Panc1 (cell line): ENCODE data around the gene ADGRA1. TPM values are rescaled to one million over a fixed set of nuclear protein-coding genes. Genes with fewer than 3 reads are reported as not detected.

Source experiments
- ATAC-seq: fragments of 200-7000 bp; cut with Tn5 transposase; 2 replicates; pipeline ENCODE4 v1.9.1; 2020; ENCODE audit warnings: mild to moderate bottlenecking, moderate library complexity
- BruUV-seq: library from RNA; stranded (reverse); fragments of 400-500 nt; replicated peaks from 2 replicates; lab custom pipeline; 2021; lab: Mats Ljungman, UMichigan
- CTCF ChIA-PET: fragments of 300-600 bp; sonication (Branson Sonifier 250); formaldehyde crosslinking; loops from one replicate; lab custom pipeline; 2022; ENCODE audit warnings: antibody characterized with exemption; lab: Charles Lee
- POLR2A ChIA-PET: fragments of 300-600 bp; sonication (Branson Sonifier 250); formaldehyde crosslinking; loops from one replicate; lab custom pipeline; 2022; ENCODE audit warnings: antibody characterized with exemption; lab: Charles Lee
- DNase-seq: peaks from one replicate; pipeline ENCODE4 v3.0.0-alpha.2; 2010; ENCODE audit warnings: low read depth, low spot score
- H3K27ac ChIP-seq: 2 replicates; pipeline ENCODE4 v1.5.1; 2011; ENCODE audit warnings: mild to moderate bottlenecking, low read length, inconsistent platforms
- H3K27me3 ChIP-seq: fragments of 200-500 bp; sonication (Bioruptor generic); 2 replicates; pipeline ENCODE4 v1.6.0; 2014; ENCODE audit warnings: low read length, inconsistent platforms; ENCODE audit not compliant: control insufficient read depth, insufficient read depth
- H3K36me3 ChIP-seq: fragments of 200-500 bp; sonication (Bioruptor generic); 2 replicates; pipeline ENCODE4 v1.5.1; 2014; ENCODE audit warnings: inconsistent platforms, mild to moderate bottlenecking, low read length, moderate library complexity; ENCODE audit not compliant: control insufficient read depth, insufficient read depth
- H3K4me1 ChIP-seq: 2 replicates; pipeline ENCODE4 v1.5.1; 2011; ENCODE audit warnings: inconsistent platforms, mild to moderate bottlenecking, low read length, moderate library complexity; ENCODE audit not compliant: control insufficient read depth, insufficient read depth
- H3K4me3 ChIP-seq, 2 experiments: 2 replicates each; pipeline ENCODE4 v1.5.1; 2011 to 2012; ENCODE audit warnings: low read depth in 2 of 2, low read length in 2 of 2, mild to moderate bottlenecking in 2 of 2, inconsistent platforms in 1 of 2, moderate library complexity in 1 of 2
- H3K9me3 ChIP-seq: fragments of 200-500 bp; sonication (Bioruptor generic); 2 replicates; pipeline ENCODE4 v1.5.1; 2014; ENCODE audit warnings: low read depth, mild to moderate bottlenecking, inconsistent platforms, low read length, moderate library complexity; ENCODE audit not compliant: control insufficient read depth, insufficient read depth
- POLR2AphosphoS5 ChIP-seq: IDR thresholded peaks from 2 replicates; pipeline ENCODE4 v1.6.1; 2012; ENCODE audit warnings: mild to moderate bottlenecking, low read depth, low read length, moderate library complexity
- SIN3A ChIP-seq: IDR thresholded peaks from 2 replicates; pipeline ENCODE4 v1.6.1; 2012; ENCODE audit warnings: low read depth, mild to moderate bottlenecking, low read length, moderate library complexity, borderline replicate concordance; ENCODE audit not compliant: insufficient read depth
- TCF7L2 ChIP-seq: IDR thresholded peaks from 2 replicates; pipeline ENCODE4 v1.6.1; 2011; ENCODE audit warnings: mild to moderate bottlenecking, low read depth, low read length, inconsistent platforms
- in situ Hi-C: cut with HindIII; loops from 2 replicates; pipeline ENCODE4 v1.10.0; 2016; ENCODE audit warnings: low sequenced_read_pairs, low pct_unique_long_range_greater_than_20kb
- intact Hi-C: fragments of 100-400 bp; cut with micrococcal nuclease; formaldehyde crosslinking; loops from one replicate; pipeline ENCODE4 v1.10.0; 2022; ENCODE audit not compliant: unreplicated experiment
- total RNA-seq: library from RNA; stranded (reverse); gene quantifications from one replicate; pipeline ENCODE4 v1.2.1, GENCODE V29; 2021; ENCODE audit not compliant: unreplicated experiment
- TF ChIP-seq, protein P1 (sequence below): fragments of 450-650 bp; IDR thresholded peaks from 2 replicates; pipeline ENCODE4 v1.5.1; 2017; ENCODE audit warnings: mild to moderate bottlenecking
- TF ChIP-seq, protein P2 (sequence below), 2 experiments: IDR thresholded peaks; 2 replicates each; pipeline ENCODE4 v1.6.1; 2011 to 2012; ENCODE audit warnings: low read depth in 2 of 2, control low read depth in 1 of 2, low read length in 1 of 2, mild to moderate bottlenecking in 1 of 2, moderate library complexity in 1 of 2; ENCODE audit not compliant: insufficient read depth in 1 of 2

Gene ADGRA1
- total RNA-seq, 1 experiment from 2014 or later: 0.05 TPM

DNA sequence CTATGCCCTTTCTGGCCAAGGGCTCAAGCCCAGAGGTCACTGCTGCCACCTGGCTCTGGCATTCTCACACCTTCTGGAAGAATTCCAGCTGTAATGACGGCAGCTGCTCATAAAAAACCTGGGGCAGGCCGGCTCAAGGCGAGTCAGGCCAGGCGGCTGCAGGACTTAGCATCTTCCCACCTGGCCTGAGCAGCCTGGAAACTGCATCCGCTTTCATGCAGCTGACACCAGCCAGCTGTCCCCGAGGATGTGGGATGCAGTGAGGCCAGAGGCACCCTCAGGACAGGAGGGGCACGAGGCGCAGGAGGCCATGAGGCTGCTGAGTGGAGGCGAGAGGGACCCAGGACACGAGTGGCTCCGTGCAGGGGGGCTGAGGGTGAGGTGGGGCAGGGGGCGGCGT lies 47.5 kb upstream of the ADGRA1 start:
- in situ Hi-C loops: no loop called here
- Histone ChIP-seq H3K36me3 (no peaks in the 10 kb centered on the region), H3K27ac (no peak overlapping the region), H3K27me3 (peaks cover 14% of the 10 kb centered on the region), H3K9me3 (no peaks in the 10 kb centered on the region), H3K4me3 (no peak overlapping the region), H3K4me1 (no peaks in the 10 kb centered on the region)
- no peak for DNase-seq
- intact Hi-C loops: no loop called here
- no peak for TF ChIP-seq POLR2AphosphoS5
- TF ChIP-seq, protein P1, sequence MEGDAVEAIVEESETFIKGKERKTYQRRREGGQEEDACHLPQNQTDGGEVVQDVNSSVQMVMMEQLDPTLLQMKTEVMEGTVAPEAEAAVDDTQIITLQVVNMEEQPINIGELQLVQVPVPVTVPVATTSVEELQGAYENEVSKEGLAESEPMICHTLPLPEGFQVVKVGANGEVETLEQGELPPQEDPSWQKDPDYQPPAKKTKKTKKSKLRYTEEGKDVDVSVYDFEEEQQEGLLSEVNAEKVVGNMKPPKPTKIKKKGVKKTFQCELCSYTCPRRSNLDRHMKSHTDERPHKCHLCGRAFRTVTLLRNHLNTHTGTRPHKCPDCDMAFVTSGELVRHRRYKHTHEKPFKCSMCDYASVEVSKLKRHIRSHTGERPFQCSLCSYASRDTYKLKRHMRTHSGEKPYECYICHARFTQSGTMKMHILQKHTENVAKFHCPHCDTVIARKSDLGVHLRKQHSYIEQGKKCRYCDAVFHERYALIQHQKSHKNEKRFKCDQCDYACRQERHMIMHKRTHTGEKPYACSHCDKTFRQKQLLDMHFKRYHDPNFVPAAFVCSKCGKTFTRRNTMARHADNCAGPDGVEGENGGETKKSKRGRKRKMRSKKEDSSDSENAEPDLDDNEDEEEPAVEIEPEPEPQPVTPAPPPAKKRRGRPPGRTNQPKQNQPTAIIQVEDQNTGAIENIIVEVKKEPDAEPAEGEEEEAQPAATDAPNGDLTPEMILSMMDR: no peak
- TF ChIP-seq, protein P2, sequence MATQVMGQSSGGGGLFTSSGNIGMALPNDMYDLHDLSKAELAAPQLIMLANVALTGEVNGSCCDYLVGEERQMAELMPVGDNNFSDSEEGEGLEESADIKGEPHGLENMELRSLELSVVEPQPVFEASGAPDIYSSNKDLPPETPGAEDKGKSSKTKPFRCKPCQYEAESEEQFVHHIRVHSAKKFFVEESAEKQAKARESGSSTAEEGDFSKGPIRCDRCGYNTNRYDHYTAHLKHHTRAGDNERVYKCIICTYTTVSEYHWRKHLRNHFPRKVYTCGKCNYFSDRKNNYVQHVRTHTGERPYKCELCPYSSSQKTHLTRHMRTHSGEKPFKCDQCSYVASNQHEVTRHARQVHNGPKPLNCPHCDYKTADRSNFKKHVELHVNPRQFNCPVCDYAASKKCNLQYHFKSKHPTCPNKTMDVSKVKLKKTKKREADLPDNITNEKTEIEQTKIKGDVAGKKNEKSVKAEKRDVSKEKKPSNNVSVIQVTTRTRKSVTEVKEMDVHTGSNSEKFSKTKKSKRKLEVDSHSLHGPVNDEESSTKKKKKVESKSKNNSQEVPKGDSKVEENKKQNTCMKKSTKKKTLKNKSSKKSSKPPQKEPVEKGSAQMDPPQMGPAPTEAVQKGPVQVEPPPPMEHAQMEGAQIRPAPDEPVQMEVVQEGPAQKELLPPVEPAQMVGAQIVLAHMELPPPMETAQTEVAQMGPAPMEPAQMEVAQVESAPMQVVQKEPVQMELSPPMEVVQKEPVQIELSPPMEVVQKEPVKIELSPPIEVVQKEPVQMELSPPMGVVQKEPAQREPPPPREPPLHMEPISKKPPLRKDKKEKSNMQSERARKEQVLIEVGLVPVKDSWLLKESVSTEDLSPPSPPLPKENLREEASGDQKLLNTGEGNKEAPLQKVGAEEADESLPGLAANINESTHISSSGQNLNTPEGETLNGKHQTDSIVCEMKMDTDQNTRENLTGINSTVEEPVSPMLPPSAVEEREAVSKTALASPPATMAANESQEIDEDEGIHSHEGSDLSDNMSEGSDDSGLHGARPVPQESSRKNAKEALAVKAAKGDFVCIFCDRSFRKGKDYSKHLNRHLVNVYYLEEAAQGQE (IDR thresholded peaks at IDR 0.05; ENCODE audit: insufficient read depth in 1 of 2, low read depth in 2 of 2, low read length in 1 of 2): no peak
- no peak for TF ChIP-seq TCF7L2
- TF ChIP-seq SIN3A: no peak
- 0 out of 2 replicates have a peak, but pooled peaks have one; percentile 7 for ATAC-seq
- POLR2A ChIA-PET: no interaction called here
- CTCF ChIA-PET: no interaction called here
- BruUV-seq: no TSS peak

DNA sequence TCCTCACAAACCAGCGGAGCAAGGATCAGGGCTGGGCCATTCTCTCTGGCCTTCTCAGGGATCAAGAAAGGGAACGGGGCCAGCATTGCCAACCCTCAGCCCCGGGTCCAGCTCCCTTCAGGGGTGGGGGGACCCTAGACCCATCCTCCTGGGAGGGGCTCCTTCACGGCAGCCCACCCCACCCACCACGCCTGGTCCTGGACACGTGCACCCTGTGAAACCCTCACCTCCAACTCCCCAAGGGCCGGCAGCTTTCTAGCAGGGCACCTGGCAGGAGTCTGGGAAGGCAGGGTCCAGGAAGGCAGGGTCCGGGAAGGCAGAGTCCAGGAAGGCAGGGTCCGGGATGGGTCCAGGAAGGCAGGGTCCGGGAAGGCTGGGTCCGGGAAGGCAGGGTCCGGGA lies 46.6 kb upstream of the ADGRA1 start:
- ChIA-PET CTCF (no interaction called here), POLR2A (no interaction called here)
- Histone ChIP-seq H3K36me3 (no peaks in the 10 kb centered on the region), H3K9me3 (no peaks in the 10 kb centered on the region), H3K27ac (no peak overlapping the region), H3K27me3 (peaks cover 6% of the 10 kb centered on the region; the same call in 1 of the 2 replicates), H3K4me1 (no peaks in the 10 kb centered on the region), H3K4me3 (no peak overlapping the region)
- in situ Hi-C loops: no loop called here
- DNase-seq (no peak), ATAC-seq (no peak)
- TF ChIP-seq SIN3A (no peak), POLR2AphosphoS5 (no peak), TCF7L2 (no peak)
- TF ChIP-seq, protein P1: no peak
- TF ChIP-seq, protein P2 (IDR thresholded peaks at IDR 0.05; ENCODE audit: insufficient read depth in 1 of 2, low read depth in 2 of 2, low read length in 1 of 2): no peak
- BruUV-seq: no TSS peak
- intact Hi-C loops: no loop called here
